Panc1 (cell line): ENCODE results near the gene TMPRSS6.

Experiments used
- POLR2AphosphoS5 ChIP-seq: IDR thresholded peaks from 2 replicates; pipeline ENCODE4 v1.6.1; 2012; ENCODE audit warnings: mild to moderate bottlenecking, low read depth, low read length, moderate library complexity
- SIN3A ChIP-seq: IDR thresholded peaks from 2 replicates; pipeline ENCODE4 v1.6.1; 2012; ENCODE audit warnings: low read depth, mild to moderate bottlenecking, low read length, moderate library complexity, borderline replicate concordance; ENCODE audit not compliant: insufficient read depth
- TCF7L2 ChIP-seq: IDR thresholded peaks from 2 replicates; pipeline ENCODE4 v1.6.1; 2011; ENCODE audit warnings: mild to moderate bottlenecking, low read depth, low read length, inconsistent platforms
- TF ChIP-seq, protein P1 (sequence below): fragments of 450-650 bp; IDR thresholded peaks from 2 replicates; pipeline ENCODE4 v1.5.1; 2017; ENCODE audit warnings: mild to moderate bottlenecking
- TF ChIP-seq, protein P2 (sequence below), 2 experiments: IDR thresholded peaks; 2 replicates each; pipeline ENCODE4 v1.6.1; 2011 to 2012; ENCODE audit warnings: low read depth in 2 of 2, control low read depth in 1 of 2, low read length in 1 of 2, mild to moderate bottlenecking in 1 of 2, moderate library complexity in 1 of 2; ENCODE audit not compliant: insufficient read depth in 1 of 2

DNA sequence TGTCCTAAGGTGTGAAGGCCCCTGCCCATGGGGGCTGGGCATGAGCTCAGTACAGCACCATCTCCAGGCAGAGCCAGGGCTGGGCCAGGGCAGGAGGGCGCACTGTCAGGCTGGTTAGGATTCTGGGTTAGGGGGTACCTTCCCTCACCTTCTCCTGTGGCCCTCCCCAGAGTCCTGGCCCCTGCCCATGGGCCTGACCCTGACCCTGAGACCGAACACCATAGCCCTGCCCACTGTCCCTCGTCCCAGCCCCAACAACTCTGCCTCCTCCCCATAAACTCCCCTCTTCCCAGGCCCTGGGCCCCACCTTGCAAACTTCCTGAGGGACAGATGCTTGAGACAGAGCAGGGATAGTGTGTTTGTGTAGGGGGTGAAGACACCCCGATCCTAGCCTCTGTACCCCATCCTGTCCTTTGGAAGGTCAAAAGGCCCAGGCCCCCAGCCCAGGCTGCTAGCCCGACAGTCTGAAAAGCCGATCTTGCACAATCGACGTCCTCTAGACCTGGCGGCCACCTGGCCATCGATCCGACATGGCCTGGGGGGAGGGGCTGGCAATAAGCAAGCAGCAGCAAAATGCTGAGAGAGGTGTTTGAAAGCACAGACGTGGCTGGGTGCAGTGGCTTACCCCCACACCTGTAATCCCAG, 2.7 kb upstream of the TMPRSS6 start:
- TF ChIP-seq, protein P1, sequence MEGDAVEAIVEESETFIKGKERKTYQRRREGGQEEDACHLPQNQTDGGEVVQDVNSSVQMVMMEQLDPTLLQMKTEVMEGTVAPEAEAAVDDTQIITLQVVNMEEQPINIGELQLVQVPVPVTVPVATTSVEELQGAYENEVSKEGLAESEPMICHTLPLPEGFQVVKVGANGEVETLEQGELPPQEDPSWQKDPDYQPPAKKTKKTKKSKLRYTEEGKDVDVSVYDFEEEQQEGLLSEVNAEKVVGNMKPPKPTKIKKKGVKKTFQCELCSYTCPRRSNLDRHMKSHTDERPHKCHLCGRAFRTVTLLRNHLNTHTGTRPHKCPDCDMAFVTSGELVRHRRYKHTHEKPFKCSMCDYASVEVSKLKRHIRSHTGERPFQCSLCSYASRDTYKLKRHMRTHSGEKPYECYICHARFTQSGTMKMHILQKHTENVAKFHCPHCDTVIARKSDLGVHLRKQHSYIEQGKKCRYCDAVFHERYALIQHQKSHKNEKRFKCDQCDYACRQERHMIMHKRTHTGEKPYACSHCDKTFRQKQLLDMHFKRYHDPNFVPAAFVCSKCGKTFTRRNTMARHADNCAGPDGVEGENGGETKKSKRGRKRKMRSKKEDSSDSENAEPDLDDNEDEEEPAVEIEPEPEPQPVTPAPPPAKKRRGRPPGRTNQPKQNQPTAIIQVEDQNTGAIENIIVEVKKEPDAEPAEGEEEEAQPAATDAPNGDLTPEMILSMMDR, result no peak
- TF ChIP-seq POLR2AphosphoS5 (no peak), SIN3A (no peak), TCF7L2 (no peak)
- TF ChIP-seq, protein P2, sequence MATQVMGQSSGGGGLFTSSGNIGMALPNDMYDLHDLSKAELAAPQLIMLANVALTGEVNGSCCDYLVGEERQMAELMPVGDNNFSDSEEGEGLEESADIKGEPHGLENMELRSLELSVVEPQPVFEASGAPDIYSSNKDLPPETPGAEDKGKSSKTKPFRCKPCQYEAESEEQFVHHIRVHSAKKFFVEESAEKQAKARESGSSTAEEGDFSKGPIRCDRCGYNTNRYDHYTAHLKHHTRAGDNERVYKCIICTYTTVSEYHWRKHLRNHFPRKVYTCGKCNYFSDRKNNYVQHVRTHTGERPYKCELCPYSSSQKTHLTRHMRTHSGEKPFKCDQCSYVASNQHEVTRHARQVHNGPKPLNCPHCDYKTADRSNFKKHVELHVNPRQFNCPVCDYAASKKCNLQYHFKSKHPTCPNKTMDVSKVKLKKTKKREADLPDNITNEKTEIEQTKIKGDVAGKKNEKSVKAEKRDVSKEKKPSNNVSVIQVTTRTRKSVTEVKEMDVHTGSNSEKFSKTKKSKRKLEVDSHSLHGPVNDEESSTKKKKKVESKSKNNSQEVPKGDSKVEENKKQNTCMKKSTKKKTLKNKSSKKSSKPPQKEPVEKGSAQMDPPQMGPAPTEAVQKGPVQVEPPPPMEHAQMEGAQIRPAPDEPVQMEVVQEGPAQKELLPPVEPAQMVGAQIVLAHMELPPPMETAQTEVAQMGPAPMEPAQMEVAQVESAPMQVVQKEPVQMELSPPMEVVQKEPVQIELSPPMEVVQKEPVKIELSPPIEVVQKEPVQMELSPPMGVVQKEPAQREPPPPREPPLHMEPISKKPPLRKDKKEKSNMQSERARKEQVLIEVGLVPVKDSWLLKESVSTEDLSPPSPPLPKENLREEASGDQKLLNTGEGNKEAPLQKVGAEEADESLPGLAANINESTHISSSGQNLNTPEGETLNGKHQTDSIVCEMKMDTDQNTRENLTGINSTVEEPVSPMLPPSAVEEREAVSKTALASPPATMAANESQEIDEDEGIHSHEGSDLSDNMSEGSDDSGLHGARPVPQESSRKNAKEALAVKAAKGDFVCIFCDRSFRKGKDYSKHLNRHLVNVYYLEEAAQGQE (IDR thresholded peaks at IDR 0.05; ENCODE audit: insufficient read depth in 1 of 2, low read depth in 2 of 2, low read length in 1 of 2), result no peak
